Measurements from ENCODE around the gene WDR1.

WDR1 gene

GRCh38 chr4:10074767-10075105, 41.9 kb downstream of the WDR1 start:
- Histone ChIP-seq H3K27ac (no peak overlapping the region), H3K9me3 (peaks cover 5% of the 10 kb centered on the region), H3K4me3 (ENCODE audit: low read depth in 1 of 2, low read length in 1 of 2) (no peak overlapping the region), H3K36me3 (peaks cover 96% of the 10 kb centered on the region), H3K27me3 (no peaks in the 10 kb centered on the region), H3K4me1 (ENCODE audit: control insufficient read depth in 1 of 2, insufficient read depth in 1 of 2, low read depth in 1 of 2, low read length in 1 of 2) (no peaks in the 10 kb centered on the region)
- TF ChIP-seq, protein P1, sequence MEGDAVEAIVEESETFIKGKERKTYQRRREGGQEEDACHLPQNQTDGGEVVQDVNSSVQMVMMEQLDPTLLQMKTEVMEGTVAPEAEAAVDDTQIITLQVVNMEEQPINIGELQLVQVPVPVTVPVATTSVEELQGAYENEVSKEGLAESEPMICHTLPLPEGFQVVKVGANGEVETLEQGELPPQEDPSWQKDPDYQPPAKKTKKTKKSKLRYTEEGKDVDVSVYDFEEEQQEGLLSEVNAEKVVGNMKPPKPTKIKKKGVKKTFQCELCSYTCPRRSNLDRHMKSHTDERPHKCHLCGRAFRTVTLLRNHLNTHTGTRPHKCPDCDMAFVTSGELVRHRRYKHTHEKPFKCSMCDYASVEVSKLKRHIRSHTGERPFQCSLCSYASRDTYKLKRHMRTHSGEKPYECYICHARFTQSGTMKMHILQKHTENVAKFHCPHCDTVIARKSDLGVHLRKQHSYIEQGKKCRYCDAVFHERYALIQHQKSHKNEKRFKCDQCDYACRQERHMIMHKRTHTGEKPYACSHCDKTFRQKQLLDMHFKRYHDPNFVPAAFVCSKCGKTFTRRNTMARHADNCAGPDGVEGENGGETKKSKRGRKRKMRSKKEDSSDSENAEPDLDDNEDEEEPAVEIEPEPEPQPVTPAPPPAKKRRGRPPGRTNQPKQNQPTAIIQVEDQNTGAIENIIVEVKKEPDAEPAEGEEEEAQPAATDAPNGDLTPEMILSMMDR (IDR thresholded peaks at IDR 0.05) = no peak

DNA sequence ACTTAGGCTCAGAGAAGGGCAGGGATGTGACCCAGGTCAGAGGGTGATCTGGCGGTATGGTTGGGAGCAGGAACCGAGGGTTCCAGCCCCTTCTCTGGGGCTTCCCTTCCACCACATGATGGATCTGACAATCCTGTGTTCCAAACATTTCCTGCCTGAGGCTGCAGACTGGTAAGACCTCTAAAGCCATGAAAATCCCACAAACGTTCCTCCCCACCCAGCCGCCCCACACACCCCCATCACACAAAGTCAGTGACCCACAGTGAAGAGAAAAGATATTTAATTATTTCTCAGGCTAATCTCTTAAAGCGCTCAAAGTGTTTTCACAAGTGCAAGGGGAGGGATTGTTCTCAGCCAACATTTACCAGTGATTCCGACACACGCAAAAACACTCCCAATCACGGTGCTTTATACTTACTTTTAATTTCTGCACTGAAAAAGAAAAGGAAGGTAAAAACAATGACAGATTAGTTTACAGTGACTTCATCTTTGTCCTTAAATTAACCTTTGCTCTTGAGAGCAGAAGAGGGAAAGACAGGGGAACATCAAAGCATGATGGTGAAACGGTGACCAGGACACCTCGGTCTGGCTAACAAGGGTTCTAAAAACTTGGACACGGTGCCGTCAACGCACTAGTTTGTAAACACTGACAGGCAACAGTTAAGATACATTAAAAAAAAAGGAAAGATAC, 42.4 kb downstream of the WDR1 start:
- no peak overlapping the region for H3K4me3 ChIP-seq (ENCODE audit: low read depth in 1 of 2, low read length in 1 of 2)
- peak overlapping the region; percentile 48 for H3K27ac ChIP-seq
- TF ChIP-seq, protein P1 (IDR thresholded peaks at IDR 0.05) = no peak
- peaks cover 96% of the 10 kb centered on the region for H3K36me3 ChIP-seq
- H3K27me3 ChIP-seq = no peaks in the 10 kb centered on the region
- H3K4me1 ChIP-seq (ENCODE audit: control insufficient read depth in 1 of 2, insufficient read depth in 1 of 2, low read depth in 1 of 2, low read length in 1 of 2) = no peaks in the 10 kb centered on the region
- H3K9me3 ChIP-seq = peaks cover 5% of the 10 kb centered on the region

GRCh38 chr4:10072420-10073017, 44.1 kb downstream of the WDR1 start:
- Histone ChIP-seq H3K4me3 (ENCODE audit: low read depth in 1 of 2, low read length in 1 of 2) (no peak overlapping the region), H3K9me3 (peaks cover 5% of the 10 kb centered on the region), H3K27ac (peak overlapping the region; percentile 48), H3K27me3 (no peaks in the 10 kb centered on the region), H3K4me1 (ENCODE audit: control insufficient read depth in 1 of 2, insufficient read depth in 1 of 2, low read depth in 1 of 2, low read length in 1 of 2) (no peaks in the 10 kb centered on the region), H3K36me3 (peaks cover 96% of the 10 kb centered on the region)
- TF ChIP-seq, protein P1 (IDR thresholded peaks at IDR 0.05) = no peak

GRCh38 chr4:10069075-10069642, 47.4 kb downstream of the WDR1 start:
- H3K27me3 ChIP-seq = no peaks in the 10 kb centered on the region
- H3K36me3 ChIP-seq = peaks cover 96% of the 10 kb centered on the region
- peaks cover 5% of the 10 kb centered on the region for H3K9me3 ChIP-seq
- no peaks in the 10 kb centered on the region for H3K4me1 ChIP-seq (ENCODE audit: control insufficient read depth in 1 of 2, insufficient read depth in 1 of 2, low read depth in 1 of 2, low read length in 1 of 2)
- no peak overlapping the region for H3K4me3 ChIP-seq (ENCODE audit: low read depth in 1 of 2, low read length in 1 of 2)
- no peak overlapping the region for H3K27ac ChIP-seq
- TF ChIP-seq, protein P1 (IDR thresholded peaks at IDR 0.05) = no peak

GRCh38 chr4:10066670-10067651, 49.6 kb downstream of the WDR1 start:
- Histone ChIP-seq H3K9me3 (no peaks in the 10 kb centered on the region), H3K27me3 (no peaks in the 10 kb centered on the region), H3K27ac (no peak overlapping the region), H3K4me1 (ENCODE audit: control insufficient read depth in 1 of 2, insufficient read depth in 1 of 2, low read depth in 1 of 2, low read length in 1 of 2) (peaks cover 0 to 10% of the 10 kb centered on the region in 2 experiments), H3K36me3 (peaks cover 96% of the 10 kb centered on the region), H3K4me3 (ENCODE audit: low read depth in 1 of 2, low read length in 1 of 2) (no peak overlapping the region)
- TF ChIP-seq, protein P1 (IDR thresholded peaks at IDR 0.05) = no peak
